Measurements from ENCODE around the gene C10orf71.

DNA sequence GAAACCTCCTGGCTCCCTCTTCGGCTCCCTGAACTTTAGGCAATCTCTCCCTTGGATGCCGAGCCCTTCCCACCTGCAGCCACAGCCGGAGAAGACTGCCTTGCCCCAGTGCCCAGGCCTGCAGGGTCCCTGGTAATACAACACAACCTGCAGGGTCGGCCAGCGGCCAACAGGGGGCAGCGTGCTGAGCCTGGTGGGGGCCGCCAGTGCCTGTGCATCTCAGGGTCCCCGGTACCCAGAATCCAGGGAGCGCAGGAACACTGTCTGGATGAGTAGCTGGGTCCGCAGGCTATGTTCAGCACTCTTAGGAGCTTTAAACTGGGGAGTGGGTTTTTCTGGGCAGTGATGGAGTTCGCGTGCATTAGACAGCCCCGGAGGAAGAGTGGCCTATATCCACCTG, 17.5 kb upstream of the C10orf71 start:
- TF ChIP-seq EZH2 (IDR thresholded peaks at IDR 0.05; ENCODE audit: borderline replicate concordance), result no peak
- TF ChIP-seq EZH2phosphoT487 (IDR thresholded peaks at IDR 0.05; ENCODE audit: low read depth, severe bottlenecking, unreplicated experiment), result no peak
